OCI-LY3 (cell line): ENCODE results near the gene GULP1.

Experiments
- H2AFZ ChIP-seq: fragments of 200-600, 300-600 bp; shearing (Covaris generic); 2 replicates; pipeline ENCODE4 v1.6.0; 2014; ENCODE audit warnings: antibody characterized with exemption, low read depth, low read length
- H3K27ac ChIP-seq: fragments of 200-600, 300-600 bp; sonication (generic); 2 replicates; pipeline ENCODE4 v1.5.1; 2014; ENCODE audit warnings: mild to moderate bottlenecking, low read length, moderate library complexity, mixed read lengths
- H3K27me3 ChIP-seq: fragments of 200-600, 300-600 bp; sonication (generic); 2 replicates; pipeline ENCODE4 v1.6.1; 2014; ENCODE audit warnings: low read depth, low read length, mixed read lengths
- H3K36me3 ChIP-seq: fragments of 200-600, 300-600 bp; sonication (generic); replicated peaks from 2 replicates; pipeline ENCODE3; 2014; ENCODE audit warnings: low read depth, low read length, mixed read lengths
- H3K4me1 ChIP-seq: fragments of 300-600, 200-600 bp; sonication (generic); 2 replicates; pipeline ENCODE4 v1.6.1; 2014; ENCODE audit warnings: low read length, mixed read lengths
- H3K4me2 ChIP-seq: fragments of 200-600, 300-600 bp; sonication (generic); 2 replicates; pipeline ENCODE4 v1.6.1; 2014; ENCODE audit warnings: low read length, mixed read lengths
- H3K4me3 ChIP-seq: fragments of 300-600, 200-600 bp; sonication (generic); 2 replicates; pipeline ENCODE4 v1.5.1; 2014; ENCODE audit warnings: antibody characterized with exemption, mild to moderate bottlenecking, low read length, moderate library complexity
- H3K79me2 ChIP-seq: fragments of 300-600, 200-600 bp; shearing (Covaris generic); 2 replicates; pipeline ENCODE4 v1.6.1; 2014; ENCODE audit warnings: mild to moderate bottlenecking, low read length, mixed read lengths
- H3K9ac ChIP-seq: fragments of 300-600, 200-600 bp; shearing (Covaris generic); 2 replicates; pipeline ENCODE4 v1.6.0; 2014; ENCODE audit warnings: mild to moderate bottlenecking, low read length, moderate library complexity
- H3K9me3 ChIP-seq: fragments of 200-600, 300-600 bp; shearing (Covaris generic); 2 replicates; pipeline ENCODE4 v1.6.1; 2014; ENCODE audit warnings: low read length, mixed read lengths; ENCODE audit not compliant: insufficient read depth
- H4K20me1 ChIP-seq: fragments of 200-600, 300-600 bp; sonication (generic); 2 replicates; pipeline ENCODE4 v1.6.1; 2016; ENCODE audit warnings: low read length, mixed read lengths; ENCODE audit not compliant: insufficient read depth
- CTCF ChIP-seq: fragments of 200-600, 300-600 bp; sonication (generic); IDR thresholded peaks from 2 replicates; pipeline ENCODE4 v1.5.1; 2014; ENCODE audit warnings: antibody characterized with exemption, low read length, low read depth
- EZH2phosphoT487 ChIP-seq: fragments of 200-600 bp; shearing (Covaris generic); IDR thresholded peaks from 2 replicates; pipeline ENCODE4 v1.6.1; 2018; ENCODE audit warnings: antibody characterized with exemption, mixed run types, low read depth

GULP1 gene

DNA sequence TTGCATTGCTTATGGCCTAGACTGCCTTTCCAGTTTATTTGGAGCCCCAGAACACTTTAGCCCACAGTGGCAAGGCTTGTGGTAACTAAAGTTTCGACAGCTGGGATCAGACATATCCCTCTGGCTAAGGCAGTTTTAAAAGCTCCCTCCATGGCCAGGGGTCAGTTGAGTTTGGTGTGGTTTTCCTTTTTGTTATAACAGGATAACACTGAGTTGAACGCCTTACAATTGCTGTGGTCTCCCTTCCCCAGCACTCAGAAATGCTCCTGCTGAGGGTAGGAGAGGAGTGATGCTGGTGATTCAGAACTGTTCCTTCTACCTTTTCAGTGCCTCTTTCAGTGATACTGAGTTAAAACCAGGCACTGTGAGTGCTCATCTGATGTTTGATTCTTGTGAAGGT, 182.6 kb downstream of the GULP1 start:
- Histone ChIP-seq H3K4me1 (peaks cover 40% of the 10 kb centered on the region), H3K36me3 (no peaks in the 10 kb centered on the region), H3K9me3 (peaks cover 5% of the 10 kb centered on the region; the same call in 1 of the 2 replicates), H3K4me2 (no peak overlapping the region), H3K4me3 (no peak overlapping the region), H3K27ac (no peak overlapping the region), H3K27me3 (no peaks in the 10 kb centered on the region), H2AFZ (no peak overlapping the region), H3K9ac (no peak overlapping the region), H3K79me2 (no peaks in the 10 kb centered on the region), H4K20me1 (no peaks in the 10 kb centered on the region)
- TF ChIP-seq EZH2phosphoT487 = no peak
- no peak for TF ChIP-seq CTCF

DNA sequence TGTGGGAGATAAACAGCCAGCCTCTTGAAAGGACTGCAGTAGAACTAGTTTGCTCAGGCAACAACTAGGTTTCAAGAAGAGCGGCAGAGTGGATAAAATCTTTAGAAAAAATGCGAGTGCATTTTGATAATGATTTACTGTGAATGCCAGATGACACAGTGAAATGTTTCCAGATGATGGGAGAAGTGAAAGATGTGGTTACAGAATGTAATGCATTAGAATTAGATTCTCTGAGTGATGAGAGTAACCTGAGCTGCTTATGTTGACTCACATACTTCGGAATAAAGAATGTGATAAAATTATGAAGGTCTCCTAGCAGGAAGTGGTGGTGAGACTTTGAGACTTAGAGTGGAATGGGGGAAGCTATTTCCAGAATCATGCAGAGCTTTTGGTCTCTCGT, 184.3 kb downstream of the GULP1 start:
- Histone ChIP-seq H3K36me3 (no peaks in the 10 kb centered on the region), H4K20me1 (no peaks in the 10 kb centered on the region), H3K9me3 (peaks cover 1% of the 10 kb centered on the region; the same call in 1 of the 2 replicates), H3K27ac (peak overlapping the region; percentile 85), H2AFZ (peak overlapping the region; percentile 39; the same call in 1 of the 2 replicates), H3K79me2 (no peaks in the 10 kb centered on the region), H3K4me3 (peak overlapping the region; percentile 52), H3K9ac (peak overlapping the region; percentile 25), H3K4me2 (peak overlapping the region; percentile 76), H3K4me1 (peaks cover 49% of the 10 kb centered on the region), H3K27me3 (no peaks in the 10 kb centered on the region)
- TF ChIP-seq EZH2phosphoT487 (no peak), CTCF (no peak)

- no peaks in the 10 kb centered on the region for H4K20me1 ChIP-seq
- no peaks in the 10 kb centered on the region for H3K27me3 ChIP-seq
- peaks cover 49% of the 10 kb centered on the region for H3K4me1 ChIP-seq
- no peak overlapping the region for H2AFZ ChIP-seq
- TF ChIP-seq EZH2phosphoT487 (no peak), CTCF (no peak)
- no peak overlapping the region for H3K4me3 ChIP-seq
- no peaks in the 10 kb centered on the region for H3K79me2 ChIP-seq
- H3K27ac ChIP-seq = 0 out of 2 replicates have a peak overlapping the region, but pooled peaks have one; percentile 69
- H3K36me3 ChIP-seq = no peaks in the 10 kb centered on the region
- H3K9ac ChIP-seq = no peak overlapping the region
- no peak overlapping the region for H3K4me2 ChIP-seq
- no peaks in the 10 kb centered on the region for H3K9me3 ChIP-seq
These were observed 186.0 kb downstream of the GULP1 start for GRCh38 chr2:188477564-188478103.

GRCh38 chr2:188478724-188479123, 187.1 kb downstream of the GULP1 start:
- peak overlapping the region; percentile 10; the same call in 1 of the 2 replicates for H2AFZ ChIP-seq
- peak overlapping the region; percentile 30 for H3K4me2 ChIP-seq
- no peaks in the 10 kb centered on the region for H3K36me3 ChIP-seq
- H4K20me1 ChIP-seq = no peaks in the 10 kb centered on the region
- no peaks in the 10 kb centered on the region for H3K79me2 ChIP-seq
- peaks cover 49% of the 10 kb centered on the region for H3K4me1 ChIP-seq
- H3K27me3 ChIP-seq = no peaks in the 10 kb centered on the region
- H3K27ac ChIP-seq = peak overlapping the region; percentile 69
- TF ChIP-seq CTCF (no peak), EZH2phosphoT487 (no peak)
- no peaks in the 10 kb centered on the region for H3K9me3 ChIP-seq
- no peak overlapping the region for H3K9ac ChIP-seq
- no peak overlapping the region for H3K4me3 ChIP-seq
